Activated naive CD4-positive, alpha-beta T cell (primary cell): Measurements from ENCODE around the gene ALK.

Source experiments
- DNase-seq, 4 experiments: peaks; one replicate each; lab custom pipeline; 2025; lab: John Stamatoyannopoulos, UW

ALK gene

DNA sequence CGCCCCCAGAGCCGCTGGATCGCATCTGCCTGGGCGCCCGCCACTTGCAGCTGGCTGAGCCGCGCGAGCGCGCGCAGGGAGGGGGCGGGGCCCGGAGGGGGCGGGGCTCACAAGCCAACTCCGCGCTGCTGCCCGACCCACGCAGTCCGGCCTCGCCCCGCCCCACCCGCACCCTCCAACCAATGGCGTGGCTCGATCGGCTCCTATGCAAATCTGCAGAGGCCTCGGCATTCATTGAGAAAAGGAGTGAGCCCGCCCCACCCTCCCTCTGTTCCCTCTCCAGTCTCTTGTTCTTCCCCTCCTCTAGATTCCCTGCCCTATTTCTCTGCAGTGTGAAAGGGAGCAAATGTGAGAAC, at the start of gene ALK:
Gene ALK, minus strand, starts transcription at position 27 of the 356 bp plus-strand sequence. CDS start 927 bp downstream, outside the sequence.
- DNase-seq: peak in 3 of 4 experiments; percentile 5 to 34 (median 5)

DNA sequence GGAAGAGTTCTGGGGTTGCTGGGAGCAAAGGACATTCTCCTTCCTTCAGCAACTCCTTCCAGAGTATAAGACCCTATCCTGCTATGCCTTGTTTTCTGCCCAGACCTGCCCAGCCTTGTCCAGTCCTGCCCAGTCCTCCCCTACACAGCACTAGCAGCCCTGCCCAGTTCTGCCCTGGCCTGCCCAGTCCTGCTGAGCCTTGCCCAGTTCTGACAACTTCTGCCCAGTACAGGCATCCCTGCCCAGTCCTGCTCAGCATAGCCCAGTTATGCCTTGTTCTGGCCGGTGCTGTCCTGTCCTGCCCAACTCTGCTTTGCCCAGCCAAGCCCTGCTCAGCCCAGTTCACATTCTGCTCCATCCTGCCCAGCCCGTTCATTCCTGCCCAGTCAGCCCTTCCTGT, 44.9 kb upstream of the ALK start:
- no peak for DNase-seq

DNA sequence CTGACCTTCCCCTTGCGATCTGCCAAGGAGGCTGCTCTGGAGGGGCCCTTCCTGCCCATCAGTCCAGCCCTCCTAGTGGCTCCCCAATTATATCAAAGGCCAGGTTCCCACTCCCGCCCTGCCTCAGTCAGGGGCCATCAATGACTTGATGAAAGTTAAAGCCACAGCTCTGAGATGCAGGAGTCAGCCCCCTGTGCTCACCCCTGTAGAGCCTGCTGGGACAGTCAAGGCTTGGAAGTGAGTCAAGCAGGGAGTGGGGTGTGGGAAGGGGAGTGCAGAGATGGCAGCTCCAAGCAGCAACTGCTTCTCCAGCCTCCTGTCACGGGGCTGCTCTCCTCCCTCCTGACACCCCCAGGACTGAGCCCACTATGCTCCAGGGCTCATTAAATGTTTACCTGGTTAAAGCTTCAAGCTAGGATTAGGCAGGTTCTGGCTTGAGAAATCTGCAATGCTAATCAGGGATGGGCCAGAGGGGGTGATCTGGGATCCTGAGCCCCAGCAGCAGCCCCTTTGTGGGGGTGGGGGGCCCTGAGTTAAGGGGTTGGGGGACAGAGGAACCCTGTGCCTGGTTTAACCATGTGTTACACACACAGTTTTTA, 42.7 kb upstream of the ALK start:
- no peak for DNase-seq

DNA sequence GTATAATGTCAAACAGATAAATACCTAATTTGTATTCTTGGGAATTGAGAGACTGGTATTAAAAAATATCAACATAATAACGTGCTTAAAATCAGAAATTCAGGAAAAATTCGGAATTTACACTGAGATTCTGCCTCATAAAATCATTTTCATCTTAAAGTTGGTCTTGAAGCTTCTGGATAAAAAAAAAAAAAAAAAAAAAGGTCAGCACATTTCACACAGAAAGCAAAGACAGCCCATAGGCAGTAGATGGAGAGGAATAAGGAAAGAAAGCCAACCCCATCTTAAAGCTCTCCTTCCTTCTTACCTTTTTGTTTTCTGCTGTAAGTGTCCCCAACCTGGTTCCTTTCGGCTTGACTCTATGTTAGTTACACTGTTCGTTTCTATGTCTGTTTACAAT, 41.5 kb upstream of the ALK start:
- no peak for DNase-seq

DNA sequence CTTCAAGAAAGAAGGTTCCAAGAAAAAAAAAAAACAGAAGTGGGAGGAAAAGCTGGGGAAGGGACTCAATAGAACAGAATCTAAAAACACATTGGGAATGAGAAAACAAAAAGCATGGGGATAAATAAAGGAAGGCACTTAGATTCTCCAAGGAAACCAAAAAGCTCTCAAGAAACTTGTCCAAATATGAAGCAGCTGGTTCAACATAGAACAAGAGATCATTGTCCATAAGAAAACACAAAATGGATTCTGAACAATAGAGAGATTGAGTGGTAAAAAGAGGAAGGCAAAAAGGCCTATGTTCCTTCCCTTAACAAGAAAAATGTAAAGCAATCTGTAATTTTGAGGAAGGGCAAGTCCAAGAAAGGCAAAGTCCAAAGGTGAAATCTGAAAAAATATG, 32.9 kb upstream of the ALK start:
- no peak for DNase-seq

GRCh38 chr2:29952973-29953372, 31.6 kb upstream of the ALK start:
- DNase-seq: no peak

- no peak for DNase-seq
These were observed 30.2 kb upstream of the ALK start for GRCh38 chr2:29951576-29951975.

- no peak for DNase-seq
These were observed 29.1 kb upstream of the ALK start for GRCh38 chr2:29950481-29950880.

DNA sequence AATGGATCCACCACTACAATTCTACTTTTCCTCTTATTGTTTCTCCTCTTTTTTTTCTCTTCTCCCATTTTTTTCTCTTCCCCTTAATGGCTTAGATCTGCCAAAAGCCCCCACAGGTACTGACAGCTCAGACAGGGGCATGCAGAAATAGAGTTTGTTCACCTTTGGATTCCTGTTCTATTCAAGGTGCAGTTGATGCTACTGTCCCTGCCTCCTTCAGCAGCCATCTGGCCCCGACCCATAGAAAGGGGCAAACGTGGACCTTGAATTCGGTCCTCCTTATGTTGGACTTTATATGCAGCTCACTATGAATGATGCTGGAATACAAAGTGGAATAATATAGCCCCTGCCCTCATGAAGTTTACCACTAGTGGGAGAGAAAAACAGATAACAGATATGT, 27.7 kb upstream of the ALK start:
- DNase-seq: no peak

- no peak for DNase-seq
These were observed 25.1 kb upstream of the ALK start for GRCh38 chr2:29946505-29946904.

DNA sequence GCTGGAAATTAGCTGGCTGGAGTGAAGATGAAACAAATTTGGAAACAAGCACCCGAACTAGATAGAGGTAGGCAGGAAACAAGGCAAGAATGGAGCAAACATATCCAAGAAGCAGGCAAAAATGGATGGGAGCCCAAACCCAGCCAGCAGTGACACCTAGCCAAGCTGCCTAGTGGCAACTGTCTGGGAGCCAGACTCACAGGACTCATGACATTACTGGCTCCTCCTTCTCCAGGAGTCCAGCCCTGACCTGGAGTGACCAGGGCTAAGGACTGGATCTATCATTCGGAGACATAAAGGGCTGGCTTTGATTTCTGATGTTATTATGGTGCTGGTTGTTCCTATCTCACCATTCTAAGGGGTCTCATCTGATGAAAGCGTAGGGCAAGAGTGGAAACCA, 21.3 kb upstream of the ALK start:
- no peak for DNase-seq

- DNase-seq: no peak
These were observed 19.3 kb upstream of the ALK start for GRCh38 chr2:29940706-29941105.

DNA sequence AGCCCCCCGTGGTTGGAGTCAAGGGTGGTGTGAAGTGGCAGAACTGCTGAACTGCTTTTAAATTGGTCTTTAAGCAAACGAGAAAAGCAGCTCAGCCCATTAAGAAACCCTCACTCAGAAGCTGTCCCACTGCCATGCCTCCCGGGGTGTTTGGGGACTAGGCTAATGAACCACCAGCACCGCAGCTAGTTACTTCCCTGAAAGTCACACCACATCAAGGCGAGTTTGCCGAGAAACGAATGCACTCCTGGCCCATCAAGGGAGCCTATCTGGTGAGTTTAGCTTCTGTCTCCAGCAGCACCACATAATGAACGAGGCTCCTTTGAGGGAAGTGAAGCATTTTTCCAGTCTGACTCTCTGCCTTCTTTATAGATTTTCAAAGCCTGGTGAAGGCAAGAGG, 14.6 kb upstream of the ALK start:
- no peak for DNase-seq

- no peak for DNase-seq
These were observed 10.4 kb upstream of the ALK start for GRCh38 chr2:29931818-29932217.

DNA sequence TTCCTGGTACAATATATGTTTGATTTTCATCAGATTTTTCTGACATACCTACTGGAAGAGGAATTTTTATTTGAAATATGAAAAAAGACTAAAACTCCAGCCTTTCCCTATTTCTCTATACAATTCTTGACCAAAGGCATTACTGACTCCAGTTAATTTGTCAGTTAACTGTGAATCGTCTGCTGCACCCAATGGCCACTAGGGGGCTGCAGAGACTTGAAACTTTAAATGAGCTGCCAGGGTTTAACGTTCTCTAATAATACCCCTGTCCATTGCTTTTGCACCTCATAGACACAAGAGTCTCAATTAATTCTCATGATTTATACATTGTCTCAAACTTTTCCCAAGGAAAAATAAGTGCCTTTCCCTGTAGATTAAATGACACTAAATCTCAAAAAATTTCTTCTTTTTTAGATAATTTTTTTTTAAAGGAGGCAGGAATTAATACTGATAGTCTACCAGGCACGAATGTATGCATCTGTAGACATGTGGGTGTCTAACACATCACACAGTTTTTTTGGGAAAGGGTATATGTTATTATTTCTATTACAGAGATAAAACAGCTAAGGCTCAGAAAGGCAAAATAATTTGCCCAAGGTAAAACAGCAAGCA, 1.8 kb upstream of the ALK start:
- DNase-seq: peak in 3 of 4 experiments; percentile 2 to 9 (median 8)

DNA sequence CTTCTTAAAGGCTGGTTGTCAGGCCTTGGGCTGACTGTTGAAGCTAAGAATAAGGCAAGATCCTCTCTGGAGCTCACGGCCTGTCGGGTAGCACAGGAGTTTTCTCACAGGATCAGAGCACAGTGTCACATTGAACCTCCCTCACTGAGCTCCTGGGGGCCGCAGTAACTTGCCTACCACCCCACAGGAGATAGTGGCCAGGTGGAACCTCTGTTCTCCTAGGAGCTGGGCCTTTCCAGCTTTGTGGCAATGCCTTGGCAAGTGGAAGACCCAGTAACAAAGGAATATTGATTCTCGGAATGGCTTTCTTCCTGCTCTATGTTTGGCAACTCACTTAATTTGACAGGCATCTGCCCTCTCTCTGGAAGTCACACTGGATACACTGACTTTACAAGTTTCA, 1.2 kb upstream of the ALK start:
- no peak for DNase-seq

- no peak for DNase-seq
These were observed 491 bp downstream of the ALK start for GRCh38 chr2:29920631-29921559.

GRCh38 chr2:29920130-29920577, 1.2 kb downstream of the ALK start:
- DNase-seq: peak in 3 of 4 experiments; percentile 1 to 30 (median 19)

- no peak for DNase-seq
These were observed 2.4 kb downstream of the ALK start for GRCh38 chr2:29918941-29919340.

DNA sequence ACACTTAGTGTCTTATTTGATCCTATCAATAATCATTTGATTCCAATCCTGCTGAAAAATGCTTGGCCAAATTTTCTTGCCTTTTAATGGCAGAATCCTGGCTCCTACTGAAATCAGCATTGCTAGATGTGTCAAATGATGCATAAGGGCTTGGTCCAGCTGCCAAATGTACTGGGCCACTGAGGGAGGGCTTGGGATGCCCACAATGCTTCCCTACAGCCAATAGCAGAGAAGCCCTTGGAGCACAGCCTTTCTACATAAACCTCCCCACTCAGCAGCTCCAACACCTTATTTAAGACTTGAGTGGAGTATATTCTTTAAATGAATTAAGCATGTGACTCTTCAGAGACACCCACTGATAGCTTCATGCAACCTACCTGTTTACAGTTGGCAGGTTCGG, 3.6 kb downstream of the ALK start:
- DNase-seq: no peak

DNA sequence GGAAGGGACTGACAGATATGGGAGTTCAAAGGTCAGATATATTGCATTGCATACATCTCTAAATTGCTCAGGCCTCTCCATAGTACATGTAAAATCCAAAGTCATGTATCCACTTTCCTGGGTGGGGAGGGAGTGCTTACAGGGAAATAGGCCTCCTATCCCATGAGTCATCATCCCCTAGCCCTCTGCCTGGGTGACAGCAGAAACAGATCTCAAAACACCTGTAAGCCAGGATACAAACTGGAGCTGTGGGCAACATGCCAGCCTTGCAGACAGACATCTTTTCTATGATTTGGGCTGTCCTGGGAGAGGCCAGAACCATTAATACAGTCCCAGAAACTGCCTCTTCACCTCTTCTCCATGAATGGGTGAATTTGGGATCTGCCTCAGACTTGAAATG, 4.8 kb downstream of the ALK start:
- DNase-seq: no peak

GRCh38 chr2:29910960-29911359, 10.4 kb downstream of the ALK start:
- no peak for DNase-seq

DNA sequence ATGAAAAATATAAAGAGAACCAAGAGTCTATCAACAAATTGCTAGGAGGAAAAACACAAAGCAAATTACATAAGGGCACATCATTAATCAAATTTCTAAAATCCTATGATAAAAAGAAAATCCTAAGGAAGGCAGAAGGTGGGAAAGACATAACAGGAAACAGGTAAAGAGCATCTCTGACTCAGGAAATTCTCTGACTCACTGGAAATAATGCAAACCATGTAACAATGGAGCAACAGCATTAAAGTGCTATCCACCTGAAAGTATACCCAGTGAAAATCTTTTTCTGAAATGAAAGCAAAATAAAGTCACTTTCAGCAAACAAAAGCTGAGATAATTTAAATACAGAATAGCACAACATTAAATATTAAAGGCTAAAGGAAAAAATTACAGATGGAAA, 10.9 kb downstream of the ALK start:
- DNase-seq: no peak
